ENCODE measurements around the gene HERC6. TPM values are rescaled to one million over a fixed set of nuclear protein-coding genes. Genes with fewer than 3 reads are reported as not detected.

The HERC6 gene
- polyA plus RNA-seq, 2 of the 4 experiments (the other 2 are of a cell fraction), result 2.8 to 7.0 TPM

GRCh38 chr4:88419874-88420273 is 41.2 kb downstream of the HERC6 start:
- TF ChIP-seq FOSB (CRISPR knock-in tag; IDR thresholded peaks at IDR 0.05), result no peak
- no peak for TF ChIP-seq CEBPB (IDR thresholded peaks at IDR 0.05)
- TF ChIP-seq CBX2 (IDR thresholded peaks at IDR 0.05; ENCODE audit: borderline replicate concordance, low read depth), result no peak
- no peak for TF ChIP-seq MYC (IDR thresholded peaks at IDR 0.05; ENCODE audit: borderline replicate concordance, low read length)
- no peak for TF ChIP-seq NPAS2 (CRISPR knock-in tag; IDR thresholded peaks at IDR 0.05; ENCODE audit: borderline replicate concordance)
- DNase-seq (ENCODE audit: low read depth in 1 of 2, low spot score in 1 of 2) (no peak), FAIRE-seq (no peak), ATAC-seq (no peak)
- Histone ChIP-seq H3K9me3 (no peaks in the 10 kb centered on the region), H3K4me2 (no peak overlapping the region), H3K27ac (no peak overlapping the region), H3K4me1 (no peaks in the 10 kb centered on the region), H3K4me3 (no peak overlapping the region)
- WGBS (ENCODE audit: missing lambda C conversion rate), result 75% methylated on average over 5 of the region's 5 CpGs
- ChIA-PET POLR2A (no interaction called here), CTCF (no interaction called here)

GRCh38 chr4:88420844-88421243 is 42.2 kb downstream of the HERC6 start:
- TF ChIP-seq RCOR1 (IDR thresholded peaks at IDR 0.05; ENCODE audit: low read depth, low read length), result no peak
- no peak for TF ChIP-seq PBX3 (IDR thresholded peaks at IDR 0.05)
- Histone ChIP-seq H3K4me1 (no peaks in the 10 kb centered on the region), H3K9me3 (no peaks in the 10 kb centered on the region), H3K4me2 (no peak overlapping the region), H3K27ac (no peak overlapping the region), H3K4me3 (no peak overlapping the region)
- WGBS (ENCODE audit: missing lambda C conversion rate), result 96% methylated on average over 1 of the region's 1 CpG
- POLR2A ChIA-PET, result no interaction called here
- FAIRE-seq, result no peak
- no peak for DNase-seq (ENCODE audit: low read depth in 1 of 2, low spot score in 1 of 2)
- CTCF ChIA-PET, result interaction anchor here (0.7 kb wide), 2 partner anchors 20 to 118 kb away, joined by 3 read pairs; no protein-coding TSS in a partner anchor
- no peak for ATAC-seq

GRCh38 chr4:88422403-88422802 is 43.8 kb downstream of the HERC6 start:
- H3K4me1 ChIP-seq, result no peaks in the 10 kb centered on the region
- no peak overlapping the region for H3K27ac ChIP-seq
- H3K4me3 ChIP-seq, result no peak overlapping the region
- no peak for TF ChIP-seq EP300 (IDR thresholded peaks at IDR 0.05)
- ChIA-PET CTCF (no interaction called here), POLR2A (no interaction called here)
- H3K9me3 ChIP-seq, result no peaks in the 10 kb centered on the region
- 59% methylated on average over 2 of the region's 2 CpGs for WGBS (ENCODE audit: missing lambda C conversion rate)
- no peak for DNase-seq (ENCODE audit: low read depth in 1 of 2, low spot score in 1 of 2)
- no peak for FAIRE-seq
- no peak overlapping the region for H3K4me2 ChIP-seq
- ATAC-seq, result no peak

DNA sequence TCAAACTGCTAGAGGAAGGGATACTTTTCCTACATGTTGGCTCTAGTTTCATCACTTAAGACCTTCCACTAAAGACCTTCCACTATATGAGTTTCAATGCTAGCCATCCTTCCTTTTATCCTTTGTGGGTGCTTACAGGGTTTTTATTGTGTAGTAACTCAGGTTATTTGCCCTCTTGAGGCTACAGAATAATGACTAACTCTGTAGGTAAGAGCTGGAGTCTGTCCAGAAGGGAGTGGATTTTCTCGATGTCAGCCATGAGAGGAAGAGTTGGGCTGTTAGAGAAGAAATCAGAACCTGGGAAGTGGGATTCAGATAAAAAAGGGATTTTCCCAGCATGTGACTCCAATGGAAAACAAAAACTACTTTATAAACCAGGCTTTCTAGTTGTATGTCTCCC is 50.7 kb downstream of the HERC6 start:
- POLR2A ChIA-PET, result no interaction called here
- FAIRE-seq (no peak), ATAC-seq (no peak)

More for the DNA sequence above, 50.7 kb downstream of the HERC6 start:
- H3K9me3 ChIP-seq, result no peaks in the 10 kb centered on the region
- no peak for TF ChIP-seq RCOR1 (IDR thresholded peaks at IDR 0.05; ENCODE audit: low read depth, low read length)
- TF ChIP-seq JUN (IDR thresholded peaks at IDR 0.05), result no peak
- no peak for TF ChIP-seq FOSL2 (IDR thresholded peaks at IDR 0.05)
- no peak for TF ChIP-seq FOSL2 (CRISPR knock-in tag; IDR thresholded peaks at IDR 0.05)
- TF ChIP-seq EHMT2 (IDR thresholded peaks at IDR 0.05; ENCODE audit: low read depth), result no peak
- TF ChIP-seq TFCP2L1 (CRISPR knock-in tag; IDR thresholded peaks at IDR 0.05), result no peak
- no peak for TF ChIP-seq CEBPB (IDR thresholded peaks at IDR 0.05)
- TF ChIP-seq, protein P1, sequence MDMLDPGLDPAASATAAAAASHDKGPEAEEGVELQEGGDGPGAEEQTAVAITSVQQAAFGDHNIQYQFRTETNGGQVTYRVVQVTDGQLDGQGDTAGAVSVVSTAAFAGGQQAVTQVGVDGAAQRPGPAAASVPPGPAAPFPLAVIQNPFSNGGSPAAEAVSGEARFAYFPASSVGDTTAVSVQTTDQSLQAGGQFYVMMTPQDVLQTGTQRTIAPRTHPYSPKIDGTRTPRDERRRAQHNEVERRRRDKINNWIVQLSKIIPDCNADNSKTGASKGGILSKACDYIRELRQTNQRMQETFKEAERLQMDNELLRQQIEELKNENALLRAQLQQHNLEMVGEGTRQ (IDR thresholded peaks at IDR 0.05), result no peak
- TF ChIP-seq HOXB13 (CRISPR knock-in tag; IDR thresholded peaks at IDR 0.05; ENCODE audit: low read depth), result no peak
- no peak for TF ChIP-seq CHD4 (IDR thresholded peaks at IDR 0.05; ENCODE audit: borderline replicate concordance)
- TF ChIP-seq KDM1A (IDR thresholded peaks at IDR 0.05; ENCODE audit: low read depth), result no peak
- no peak for TF ChIP-seq PBX3 (IDR thresholded peaks at IDR 0.05)
- TF ChIP-seq RFX5 (IDR thresholded peaks at IDR 0.05), result no peak
- no peak for TF ChIP-seq MAFK (IDR thresholded peaks at IDR 0.05; ENCODE audit: partially characterized antibody)
- no peak for TF ChIP-seq HOXB5 (CRISPR knock-in tag; IDR thresholded peaks at IDR 0.05)
- no peak for TF ChIP-seq EHF (CRISPR knock-in tag; IDR thresholded peaks at IDR 0.05)
- no peak for TF ChIP-seq MYC (IDR thresholded peaks at IDR 0.05; ENCODE audit: borderline replicate concordance, low read length)
- TF ChIP-seq ZSCAN20 (CRISPR knock-in tag; IDR thresholded peaks at IDR 0.05), result no peak
- TF ChIP-seq FOSB (CRISPR knock-in tag; IDR thresholded peaks at IDR 0.05), result no peak
- no peak for TF ChIP-seq ZNF302 (CRISPR knock-in tag; IDR thresholded peaks at IDR 0.05)
- no peak for TF ChIP-seq HES2 (IDR thresholded peaks at IDR 0.05)
- CTCF ChIA-PET, result no interaction called here
- no peak overlapping the region for H3K4me2 ChIP-seq
- H3K4me1 ChIP-seq, result no peaks in the 10 kb centered on the region
- 47% methylated on average over 1 of the region's 1 CpG for WGBS (ENCODE audit: missing lambda C conversion rate)
- no peak overlapping the region for H3K27ac ChIP-seq
- no peak for DNase-seq (ENCODE audit: low read depth in 1 of 2, low spot score in 1 of 2)
- no peak overlapping the region for H3K4me3 ChIP-seq

All from A549 (cell line).